Dermis microvascular lymphatic vessel endothelial cell (primary cell): ENCODE results near the gene AQP6. TPM values are rescaled to one million over a fixed set of nuclear protein-coding genes. Genes with fewer than 3 reads are reported as not detected.

Source experiments
- DNase-seq, 2 donors: peaks; one replicate each; pipeline versions ENCODE4 v3.0.0 to v3.0.0-alpha.2; 2010; ENCODE audit warnings: low read depth in 2 of 2
- total RNA-seq: library from RNA; depleted of rRNA; stranded (reverse); fragments of >200 nt; gene quantifications from 2 replicates; pipeline ENCODE4 v1.2.1, GENCODE V29; 2014

The AQP6 gene
- total RNA-seq, 1 donor from 2014 or later, result not detected

DNA sequence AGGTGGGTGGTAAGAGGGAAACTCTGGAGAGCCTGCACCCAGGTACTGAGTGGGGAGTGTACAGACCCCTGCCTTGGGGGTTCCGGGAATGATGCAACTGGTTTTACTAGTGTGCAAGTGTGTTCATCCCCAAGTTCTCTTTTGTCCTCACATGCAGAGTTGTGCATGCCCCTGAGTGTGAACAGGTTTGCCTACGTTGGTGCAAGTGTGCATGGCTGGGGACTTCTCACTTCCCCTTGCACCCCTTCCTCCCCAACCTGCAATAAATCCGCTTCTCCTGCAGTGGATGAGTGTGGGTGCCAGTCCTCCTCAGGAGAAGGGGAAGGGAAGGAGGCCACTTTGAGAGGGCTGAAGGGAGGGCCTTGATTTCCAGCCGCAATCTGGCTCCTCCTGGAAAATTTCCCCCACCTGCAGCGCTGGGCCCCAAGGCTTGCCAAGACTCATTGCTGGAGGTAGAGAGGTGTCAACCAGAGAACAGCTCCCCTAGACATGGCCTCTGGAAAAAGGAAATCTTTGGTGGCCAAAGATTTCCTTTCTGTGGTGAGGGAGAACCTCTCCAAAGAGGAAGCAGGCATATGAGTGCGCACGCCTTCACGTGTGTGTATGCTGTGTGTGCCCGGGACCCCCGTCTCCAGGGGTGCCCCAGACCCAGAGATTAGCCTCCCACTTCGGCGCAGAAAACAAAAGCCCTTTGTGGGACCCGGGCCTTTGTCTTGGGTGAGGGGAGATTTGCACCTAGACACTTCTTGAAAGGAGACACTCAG, 16.7 kb upstream of the AQP6 start:
- no peak for DNase-seq

DNA sequence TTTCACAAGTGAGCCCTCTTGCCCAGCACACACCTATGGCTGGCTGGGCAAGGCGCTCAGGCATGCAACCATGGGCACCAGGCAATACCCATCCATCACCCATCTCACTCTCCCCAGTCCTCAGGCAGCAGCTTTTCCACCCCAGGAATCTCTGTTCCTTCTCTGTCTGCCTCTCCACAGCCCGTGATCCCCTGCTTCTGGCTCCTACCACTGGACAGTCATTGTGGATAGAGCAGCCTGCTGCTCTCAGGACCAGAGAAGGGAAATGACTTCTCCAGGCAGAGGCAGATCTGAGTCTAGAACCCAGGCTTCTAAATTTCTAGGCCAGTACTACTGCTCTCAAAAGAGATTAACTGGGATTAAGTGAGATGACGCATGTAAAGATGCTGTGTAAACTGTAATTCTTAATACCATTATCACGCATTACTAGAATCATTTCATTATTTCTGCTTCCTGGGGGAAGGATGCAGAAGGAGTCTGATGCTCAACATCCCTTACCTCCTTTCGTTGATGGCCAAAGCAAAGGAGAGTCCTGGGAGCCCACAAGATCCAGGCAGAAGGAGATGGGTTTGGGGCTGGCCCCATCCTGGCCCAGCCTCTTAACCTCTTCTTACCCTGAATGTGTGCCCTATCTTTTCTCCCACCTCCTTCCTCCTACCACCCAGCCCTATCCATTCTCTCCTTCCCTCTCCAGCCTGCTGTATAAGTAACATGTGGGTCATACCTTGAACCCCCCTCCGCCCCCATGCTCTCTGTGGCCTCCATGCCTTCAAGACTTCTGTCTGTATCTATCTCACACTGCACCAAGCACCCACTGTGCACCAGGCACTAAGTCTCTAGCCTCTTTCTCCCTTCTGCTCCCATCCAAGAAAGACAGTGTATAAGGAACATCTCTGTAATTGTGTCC, 15.8 kb upstream of the AQP6 start:
- DNase-seq, result no peak

DNA sequence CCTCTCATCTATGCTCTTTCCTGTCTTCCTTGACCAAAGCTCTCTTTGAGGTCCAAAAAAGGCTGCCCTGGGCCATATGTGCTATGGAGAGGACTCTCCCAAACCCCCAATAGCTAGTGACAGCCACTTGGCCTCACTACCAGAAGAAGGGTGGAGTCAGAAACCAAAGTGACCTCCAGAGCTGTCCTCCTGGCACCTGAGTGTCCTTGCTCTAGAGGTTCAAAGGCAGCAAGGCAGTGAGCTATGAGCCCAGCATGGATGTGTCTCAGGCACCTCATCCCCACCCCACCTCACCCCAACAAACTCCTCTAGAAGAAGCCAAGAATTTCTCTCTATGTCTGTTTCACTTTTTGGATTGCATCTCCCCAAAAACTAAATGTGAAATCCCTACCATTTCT, 15.2 kb upstream of the AQP6 start:
- no peak for DNase-seq

DNA sequence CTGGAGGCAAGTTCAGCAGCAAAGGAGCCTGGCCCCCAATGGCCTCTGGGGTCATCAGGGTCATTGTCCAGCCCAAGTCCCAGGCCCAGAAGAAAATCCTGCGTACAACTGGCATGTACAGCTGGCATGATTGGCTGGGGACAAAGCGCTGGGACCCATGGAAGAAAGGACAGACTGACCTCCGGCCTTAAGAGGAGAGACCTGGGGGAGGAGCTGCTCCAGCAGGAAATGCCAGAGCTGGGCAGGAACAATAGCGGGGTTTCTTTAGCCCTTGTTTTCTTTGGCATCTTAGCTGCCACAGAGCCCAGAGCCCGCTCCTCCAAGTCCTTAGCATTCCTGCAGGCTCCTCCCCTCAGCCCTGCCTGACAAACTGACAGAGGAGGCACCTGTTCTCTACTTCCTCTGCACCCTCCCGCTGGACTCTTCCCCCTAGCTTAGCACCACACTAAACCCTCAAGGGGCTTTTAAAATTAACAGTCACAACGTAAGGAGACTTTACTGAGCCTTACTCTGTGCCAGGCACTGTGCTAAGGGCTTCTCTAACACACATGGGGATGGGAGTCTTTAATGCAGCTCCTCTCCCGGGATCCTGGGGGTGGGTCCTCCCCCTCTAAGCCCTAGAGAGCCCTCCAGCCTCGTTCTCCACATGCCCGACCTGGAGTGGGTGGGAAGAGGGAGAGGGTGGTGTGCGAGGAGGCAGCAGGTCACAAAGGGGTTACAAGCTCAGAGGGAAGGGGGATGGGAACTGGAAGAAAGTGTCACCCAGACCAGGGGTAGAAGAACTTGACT, 12.9 kb upstream of the AQP6 start:
- peak in 1 of 2 donors; percentile 82 for DNase-seq

DNA sequence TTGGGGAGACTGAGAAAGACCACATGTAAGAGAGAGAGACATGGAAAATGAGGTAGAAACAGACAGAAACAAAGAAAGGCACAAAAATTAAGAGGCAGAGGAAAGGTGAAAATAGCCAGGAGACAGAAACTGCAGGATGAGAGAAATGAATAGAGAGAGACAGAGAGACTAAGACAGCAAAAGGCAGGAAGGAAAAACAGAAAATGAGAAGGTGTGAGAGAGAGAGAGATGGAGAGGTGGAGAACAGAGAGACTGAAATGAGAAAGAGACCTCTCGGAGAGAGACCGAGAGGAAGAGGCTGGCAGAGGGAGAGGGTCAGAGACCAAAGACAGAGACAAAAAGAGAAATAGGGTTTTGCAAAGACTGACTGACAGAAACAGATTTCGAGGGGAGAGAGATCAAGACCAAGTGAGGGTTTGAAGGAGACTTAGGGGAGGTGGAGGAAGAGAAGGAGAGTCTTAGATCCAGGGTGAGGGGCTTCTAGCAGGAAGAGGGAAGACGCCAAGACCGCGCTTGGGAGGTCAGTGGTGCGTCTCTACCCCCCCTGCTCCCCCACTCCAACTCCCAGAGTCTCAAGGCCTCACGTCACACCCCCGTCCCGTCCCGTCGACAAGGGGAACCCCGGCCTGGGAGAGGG, 12.2 kb upstream of the AQP6 start:
- no peak for DNase-seq

DNA sequence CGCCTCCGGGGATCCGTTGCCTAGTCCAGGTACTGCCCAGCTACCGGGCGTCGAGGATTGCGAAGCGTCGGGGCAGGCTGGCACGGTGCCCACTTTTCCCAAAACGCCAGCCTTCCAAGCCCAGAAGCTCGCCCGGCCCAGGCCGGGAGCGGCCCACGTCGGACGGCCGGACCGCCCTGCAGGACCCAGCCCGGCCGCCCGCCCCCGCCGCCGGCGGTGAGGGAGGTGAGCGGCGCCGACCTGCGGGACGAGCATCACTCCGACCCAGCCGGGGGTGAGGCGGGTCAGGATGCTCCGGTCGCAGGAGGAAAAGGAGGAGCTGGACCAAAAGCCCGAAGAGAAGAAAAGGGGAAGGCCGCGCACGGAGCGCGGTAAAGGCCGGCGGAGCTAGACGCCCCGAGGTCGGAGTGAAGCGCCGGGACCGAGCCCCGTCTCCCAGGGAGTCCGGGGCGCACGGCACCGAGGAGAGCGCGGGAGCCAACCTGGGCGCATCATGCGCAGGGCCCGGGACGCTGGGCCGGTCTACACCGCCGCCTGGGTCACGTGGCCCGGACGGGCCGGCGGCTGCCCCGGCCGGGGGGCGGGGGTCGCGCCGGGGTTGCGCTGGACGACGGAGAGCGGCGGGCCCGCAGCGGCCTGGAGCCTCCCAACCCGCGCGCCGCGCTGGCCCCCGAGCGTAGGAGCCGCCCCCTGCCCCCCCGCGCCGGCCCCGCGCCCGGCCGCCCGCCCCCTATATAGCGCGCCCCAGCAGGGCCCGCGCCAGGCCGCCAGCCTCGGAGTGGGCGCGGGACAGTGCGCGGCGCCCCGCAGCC, 11.4 kb upstream of the AQP6 start, which contains the start of gene AQP5:
Gene AQP5 (plus strand): TSS at position 762 of the 812 bp plus-strand sequence. CDS start 146 bp downstream, outside the sequence.
- no peak for DNase-seq

DNA sequence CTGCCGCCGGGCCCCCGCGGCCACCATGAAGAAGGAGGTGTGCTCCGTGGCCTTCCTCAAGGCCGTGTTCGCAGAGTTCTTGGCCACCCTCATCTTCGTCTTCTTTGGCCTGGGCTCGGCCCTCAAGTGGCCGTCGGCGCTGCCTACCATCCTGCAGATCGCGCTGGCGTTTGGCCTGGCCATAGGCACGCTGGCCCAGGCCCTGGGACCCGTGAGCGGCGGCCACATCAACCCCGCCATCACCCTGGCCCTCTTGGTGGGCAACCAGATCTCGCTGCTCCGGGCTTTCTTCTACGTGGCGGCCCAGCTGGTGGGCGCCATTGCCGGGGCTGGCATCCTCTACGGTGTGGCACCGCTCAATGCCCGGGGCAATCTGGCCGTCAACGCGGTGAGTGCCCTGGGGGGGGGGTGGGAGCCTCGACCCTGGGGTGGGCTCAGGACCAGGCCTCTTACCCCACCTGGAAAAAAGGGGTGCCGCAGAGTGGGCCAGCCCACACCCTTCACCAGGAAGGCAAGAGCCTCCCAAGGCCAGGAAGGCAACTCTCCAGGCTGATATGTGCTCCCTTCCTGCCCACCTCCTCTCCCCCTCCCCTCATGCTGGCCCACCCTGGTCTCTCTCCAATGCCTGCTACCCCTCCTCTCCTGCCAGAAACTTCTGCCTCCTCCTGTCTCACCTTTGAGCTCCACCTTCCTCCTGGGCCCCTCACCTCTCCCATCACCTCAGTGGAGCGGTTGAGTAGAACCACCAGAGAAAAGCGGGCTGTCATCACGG, 10.6 kb upstream of the AQP6 start:
- no peak for DNase-seq

DNA sequence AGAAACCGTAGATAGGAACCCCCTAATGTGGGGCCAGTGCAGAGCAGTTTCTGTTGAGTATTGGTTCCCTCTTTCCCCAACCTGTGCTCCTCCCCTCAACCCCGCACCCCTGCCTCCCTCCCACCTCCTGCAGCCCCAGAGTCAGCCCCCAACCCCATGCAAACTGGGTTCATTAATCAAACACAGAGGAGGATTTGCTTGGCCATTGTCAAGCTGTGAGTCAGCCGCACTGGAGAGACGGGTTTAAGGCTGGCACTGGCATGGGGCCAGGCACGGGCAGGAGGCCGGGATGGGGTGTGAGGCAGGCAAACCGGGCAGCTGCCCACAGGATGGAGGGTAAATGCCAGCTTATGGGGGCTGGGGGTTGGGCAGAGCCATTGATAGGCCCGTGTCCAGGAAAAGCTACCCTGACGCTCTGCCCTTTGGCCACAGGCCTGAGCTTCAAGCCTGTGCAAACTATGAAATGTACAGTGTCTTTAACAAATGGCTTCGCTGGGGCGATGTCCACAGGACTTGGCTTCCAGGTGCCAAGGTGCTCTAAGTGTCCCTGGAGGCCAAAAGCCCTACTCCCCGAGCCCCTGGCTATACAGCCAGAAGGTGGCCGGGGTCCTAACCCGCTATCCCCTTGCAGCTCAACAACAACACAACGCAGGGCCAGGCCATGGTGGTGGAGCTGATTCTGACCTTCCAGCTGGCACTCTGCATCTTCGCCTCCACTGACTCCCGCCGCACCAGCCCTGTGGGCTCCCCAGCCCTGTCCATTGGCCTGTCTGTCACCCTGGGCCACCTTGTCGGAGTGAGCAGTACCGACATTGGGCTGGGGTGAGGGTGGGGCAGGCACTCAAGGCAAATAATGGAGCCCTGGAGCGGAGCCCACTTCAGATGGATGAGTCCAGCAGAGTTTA, 9.6 kb upstream of the AQP6 start:
- peak in 1 of 2 donors; percentile 38 for DNase-seq

DNA sequence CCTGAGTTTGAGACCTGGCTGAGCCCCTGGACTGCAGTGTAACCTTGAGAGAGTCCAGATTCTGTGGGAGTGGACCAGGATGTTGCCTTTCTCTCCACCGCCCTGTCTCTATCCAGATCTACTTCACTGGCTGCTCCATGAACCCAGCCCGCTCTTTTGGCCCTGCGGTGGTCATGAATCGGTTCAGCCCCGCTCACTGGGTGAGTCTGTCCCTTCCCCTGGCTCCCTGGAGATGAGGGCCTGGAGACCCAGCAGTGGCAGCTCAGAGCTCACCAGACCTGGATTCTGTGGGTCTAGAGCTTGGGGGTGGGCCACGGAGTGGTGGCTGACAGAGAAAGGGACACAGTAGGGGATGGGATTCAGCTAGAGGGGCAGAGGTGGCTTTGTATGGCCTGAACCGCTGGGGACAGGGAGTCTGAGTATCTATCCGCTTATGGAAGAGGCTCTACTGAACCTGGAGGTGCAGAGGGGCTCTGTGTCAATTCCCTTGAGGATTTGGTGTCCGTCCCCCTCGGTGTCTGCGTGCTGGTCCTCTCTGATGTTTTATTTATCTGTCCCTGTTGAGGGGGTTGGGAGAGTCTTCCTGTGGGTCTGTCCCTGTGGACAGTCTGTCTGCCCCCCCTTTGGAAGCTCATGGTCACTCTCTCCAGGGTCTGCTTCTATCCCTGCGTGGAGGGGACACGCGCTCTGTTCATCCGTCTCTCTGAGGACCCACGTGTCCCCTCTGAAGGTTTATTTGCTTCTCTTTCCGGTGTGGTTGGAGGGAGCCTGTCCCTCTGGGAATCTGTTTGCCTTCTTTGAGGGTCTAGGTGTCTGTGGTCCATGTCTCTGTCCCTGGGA, 8.6 kb upstream of the AQP6 start:
- DNase-seq, result no peak

DNA sequence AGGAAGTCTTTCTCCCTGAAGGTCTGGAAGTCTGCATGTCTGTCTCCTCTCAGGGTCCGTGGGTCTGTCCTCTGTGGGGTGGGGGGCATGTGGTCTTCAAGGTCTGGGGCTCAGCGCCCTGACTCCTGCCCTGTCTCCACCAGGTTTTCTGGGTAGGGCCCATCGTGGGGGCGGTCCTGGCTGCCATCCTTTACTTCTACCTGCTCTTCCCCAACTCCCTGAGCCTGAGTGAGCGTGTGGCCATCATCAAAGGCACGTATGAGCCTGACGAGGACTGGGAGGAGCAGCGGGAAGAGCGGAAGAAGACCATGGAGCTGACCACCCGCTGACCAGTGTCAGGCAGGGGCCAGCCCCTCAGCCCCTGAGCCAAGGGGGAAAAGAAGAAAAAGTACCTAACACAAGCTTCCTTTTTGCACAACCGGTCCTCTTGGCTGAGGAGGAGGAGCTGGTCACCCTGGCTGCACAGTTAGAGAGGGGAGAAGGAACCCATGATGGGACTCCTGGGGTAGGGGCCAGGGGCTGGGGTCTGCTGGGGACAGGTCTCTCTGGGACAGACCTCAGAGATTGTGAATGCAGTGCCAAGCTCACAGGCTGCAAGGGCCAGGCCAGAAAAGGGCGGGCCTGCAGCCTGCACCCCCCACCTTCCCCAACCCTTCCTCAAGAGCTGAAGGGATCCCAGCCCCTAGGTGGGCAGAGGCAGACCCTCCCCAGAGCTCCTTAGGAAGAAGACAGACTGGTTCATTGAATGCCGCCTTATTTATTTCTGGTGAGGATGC, 7.7 kb upstream of the AQP6 start:
- DNase-seq, result no peak

DNA sequence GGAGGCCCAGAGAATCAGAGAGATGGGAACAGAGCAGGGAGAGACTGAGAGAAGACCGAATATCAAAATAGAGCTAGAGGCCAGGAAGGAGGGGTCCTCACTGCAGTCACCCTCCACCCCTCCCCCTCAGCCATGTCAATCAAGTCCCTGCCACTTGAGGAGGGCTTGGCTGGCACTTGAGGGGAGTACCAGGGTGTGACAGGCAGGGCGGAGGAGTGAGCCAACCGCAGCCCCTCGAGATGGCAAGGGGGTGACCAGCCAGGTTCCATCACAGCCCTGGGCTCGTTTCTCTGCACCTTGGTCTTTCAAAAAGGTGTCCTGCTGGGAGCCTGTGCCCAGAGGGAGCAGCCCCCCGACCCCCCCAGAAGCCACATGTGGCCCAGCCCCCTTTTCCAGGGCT, 6.9 kb upstream of the AQP6 start:
- no peak for DNase-seq

DNA sequence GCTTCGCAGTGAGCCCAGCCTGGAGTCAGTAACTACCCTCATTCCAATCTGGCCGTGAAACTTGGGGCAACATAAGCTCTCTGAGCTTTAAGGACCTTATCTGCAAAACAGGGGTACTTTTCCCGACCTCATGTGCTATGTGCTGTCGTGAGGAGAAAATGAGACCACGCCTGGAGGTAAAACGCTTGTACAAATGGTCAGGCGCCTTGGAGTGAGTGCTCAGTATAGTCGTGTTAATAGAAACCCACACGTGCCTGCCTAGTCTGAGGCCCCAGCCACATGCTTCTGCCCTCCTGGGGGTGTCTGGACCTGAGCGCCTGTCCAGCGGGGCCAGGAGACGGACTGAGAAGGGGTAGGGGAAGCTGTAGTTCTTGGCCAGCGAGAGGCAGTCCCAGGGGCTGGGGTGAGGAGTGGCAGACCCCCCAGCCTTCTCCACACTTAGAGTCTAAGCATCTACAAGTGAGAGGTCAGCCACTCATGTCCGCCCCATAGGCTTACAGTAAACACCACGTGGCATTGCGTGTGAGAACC, 6.2 kb upstream of the AQP6 start:
- no peak for DNase-seq

DNA sequence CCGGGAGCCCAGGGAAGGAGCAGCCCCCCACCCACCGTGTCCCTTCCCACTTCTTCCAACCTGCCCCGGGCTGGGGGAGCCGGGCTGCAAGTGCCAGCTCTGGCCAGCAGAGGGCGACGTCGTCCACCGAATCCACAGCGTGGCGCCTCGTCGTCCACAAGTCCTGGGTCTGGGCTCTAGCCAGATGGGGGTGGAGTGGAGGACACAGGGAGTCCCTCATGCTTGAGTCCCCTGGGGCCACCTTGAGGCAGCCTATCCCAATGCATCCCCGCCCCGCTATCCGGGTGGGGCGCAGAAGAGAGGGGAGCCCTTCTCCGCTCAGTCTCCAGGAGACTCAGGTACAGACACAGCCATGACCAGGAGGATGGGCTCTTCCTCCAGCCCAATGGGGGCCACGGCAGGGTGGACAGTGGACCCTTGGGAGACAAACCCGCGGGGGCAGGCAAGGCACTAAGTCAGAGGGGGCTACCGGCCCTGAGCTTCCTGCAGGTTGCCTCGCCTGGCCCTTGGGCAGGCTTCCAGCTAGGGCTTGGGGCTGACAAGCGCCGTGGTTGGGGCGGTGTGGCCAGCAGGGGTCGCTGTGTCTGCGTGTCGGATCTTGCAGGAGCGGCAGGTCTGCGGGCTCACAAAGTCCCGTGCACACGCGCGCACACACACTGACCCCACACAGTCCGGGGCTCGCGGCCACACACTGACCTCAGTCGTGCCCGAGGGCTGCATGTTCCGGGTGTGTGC, 5.5 kb upstream of the AQP6 start:
- DNase-seq, result peak; percentile 63 to 84

DNA sequence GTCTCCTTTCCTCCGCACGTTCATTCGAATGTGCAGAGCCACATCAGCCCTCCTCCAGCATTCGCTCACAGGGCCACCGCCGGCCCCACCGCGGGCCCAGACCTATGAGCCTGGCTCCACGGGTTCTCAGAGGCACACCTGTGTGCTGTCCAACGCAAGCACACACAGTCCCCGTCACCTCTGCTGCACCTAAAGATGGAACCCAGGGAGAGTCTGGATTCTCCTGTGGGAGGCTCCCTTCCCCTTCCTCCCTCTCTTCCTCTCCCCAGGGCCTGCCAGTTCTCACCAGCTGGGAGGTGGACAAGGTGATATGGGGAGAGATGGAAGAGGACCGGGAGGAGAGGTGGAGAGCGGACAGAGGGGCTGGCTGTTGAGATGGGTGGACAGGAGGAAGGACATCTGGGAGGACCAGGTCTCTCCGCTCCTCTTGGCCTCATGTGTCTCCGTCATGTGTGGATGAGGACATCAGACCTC, 4.9 kb upstream of the AQP6 start:
- no peak for DNase-seq

DNA sequence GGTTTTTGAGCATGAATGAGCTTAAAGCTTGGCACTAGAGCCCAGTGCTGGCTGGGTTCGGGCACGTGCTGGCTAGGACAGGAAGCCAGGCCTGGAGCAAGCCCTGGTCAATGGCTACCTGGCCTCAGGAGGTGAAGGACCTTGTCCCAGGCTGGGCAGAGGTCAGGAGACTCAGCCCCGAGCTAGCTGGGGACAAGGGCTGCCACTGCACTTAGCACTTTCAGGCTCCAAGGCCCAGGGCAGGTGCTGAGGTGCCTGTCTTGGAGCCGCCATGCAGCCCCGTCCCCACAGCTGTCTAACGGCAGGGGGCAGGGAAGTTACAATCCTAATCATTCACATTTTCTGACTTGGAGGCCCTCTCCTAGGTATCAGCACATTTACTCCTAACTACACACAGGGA, 4.3 kb upstream of the AQP6 start:
- DNase-seq, result no peak

DNA sequence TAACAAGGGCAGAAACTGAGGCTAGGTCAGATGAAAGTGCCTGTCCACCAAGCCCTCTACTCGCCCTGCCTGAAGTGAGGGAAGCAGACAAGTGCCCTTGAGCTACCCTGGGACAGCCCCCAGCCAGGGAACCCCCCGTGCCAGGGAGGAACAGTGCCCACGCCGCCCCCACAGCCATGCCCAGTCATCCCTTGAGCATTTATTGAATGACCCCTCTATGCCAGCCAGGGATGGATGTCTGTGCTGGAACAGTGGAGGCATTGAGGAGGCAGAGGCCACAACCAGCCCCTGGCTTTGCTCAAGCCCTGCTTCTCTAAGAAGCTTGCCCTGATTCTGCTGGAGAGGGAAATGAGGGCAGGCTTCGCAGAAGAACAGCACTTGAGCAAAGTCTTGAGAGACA, 3.7 kb upstream of the AQP6 start:
- no peak for DNase-seq
